ENCODE measurements around the gene XPR1. TPM values are rescaled to one million over a fixed set of nuclear protein-coding genes. Genes with fewer than 3 reads are reported as not detected.

The XPR1 gene
- total and polyA plus RNA-seq, 2 donors (not counting 1 experiment from before 2014, with no cell fraction given) = 2.8 to 22.3 TPM

GRCh38 chr1:180601512-180601911, 30.3 kb upstream of the XPR1 start:
- Histone ChIP-seq H3K4me1 (ENCODE audit: control insufficient read depth in 2 of 2, insufficient read depth in 2 of 2, low read length in 2 of 2) (no peaks in the 10 kb centered on the region), H3K36me3 (replicated peaks in 1 of 2; ENCODE audit: control extremely low read depth in 1 of 2, control insufficient read depth in 1 of 2, extremely low read depth in 1 of 2, insufficient read depth in 2 of 2, low read length in 1 of 2) (no peaks in the 10 kb centered on the region), H3K9me3 (ENCODE audit: control extremely low read depth in 1 of 3, control insufficient read depth in 2 of 3, insufficient read depth in 1 of 3, low read length in 2 of 3) (no peaks in the 10 kb centered on the region), H2AFZ (ENCODE audit: insufficient read depth, low read depth, low read length, poor library complexity, severe bottlenecking) (no peak overlapping the region), H3K27ac (ENCODE audit: low read length in 2 of 2) (no peak overlapping the region), H3K4me3 (ENCODE audit: control extremely low read depth in 1 of 5, extremely low read depth in 1 of 5, insufficient read depth in 1 of 5, low read depth in 2 of 5, low read length in 4 of 5) (no peak overlapping the region), H3K9ac (ENCODE audit: low read length) (no peak overlapping the region), H4K20me1 (ENCODE audit: control insufficient read depth, insufficient read depth, low read length, poor library complexity, severe bottlenecking) (no peaks in the 10 kb centered on the region), H3K27me3 (replicated peaks in 1 of 4; ENCODE audit: control extremely low read depth in 1 of 4, control insufficient read depth in 3 of 4, insufficient read depth in 4 of 4, low read length in 3 of 4) (no peaks in the 10 kb centered on the region), H3K79me2 (ENCODE audit: control insufficient read depth, insufficient read depth, low read length) (no peaks in the 10 kb centered on the region), H3K4me2 (replicated peaks; ENCODE audit: low read depth, low read length, poor library complexity, severe bottlenecking) (no peak overlapping the region)
- no peaks in the 10 kb centered on the region for H3K4me1 Mint-ChIP-seq
- peaks cover 8% of the 10 kb centered on the region for H3K27me3 Mint-ChIP-seq
- DNase-seq (no peak), ATAC-seq (ENCODE audit: low read depth) (no peak)
- no peak for TF ChIP-seq CTCF (IDR thresholded peaks at IDR 0.05)
- TF ChIP-seq EZH2 (IDR thresholded peaks at IDR 0.05; ENCODE audit: borderline replicate concordance, insufficient read depth, low read depth, low read length, poor library complexity, severe bottlenecking) = no peak
- WGBS (ENCODE audit: insufficient coverage) = 89% methylated on average over 1 of the region's 1 CpG
- no peaks in the 10 kb centered on the region for H3K9me3 Mint-ChIP-seq (ENCODE audit: insufficient read depth)
- ChIA-PET CTCF (no interaction called here), POLR2A (no interaction called here)
- H3K4me3 Mint-ChIP-seq = no peak overlapping the region
- intact Hi-C loops (cut with micrococcal nuclease) = no loop called here
- no peak overlapping the region for H3K27ac Mint-ChIP-seq

- Histone ChIP-seq H3K4me3 (ENCODE audit: control extremely low read depth in 1 of 5, extremely low read depth in 1 of 5, insufficient read depth in 1 of 5, low read depth in 2 of 5, low read length in 4 of 5) (no peak overlapping the region), H3K9me3 (ENCODE audit: control extremely low read depth in 1 of 3, control insufficient read depth in 2 of 3, insufficient read depth in 1 of 3, low read length in 2 of 3) (no peaks in the 10 kb centered on the region), H3K4me1 (ENCODE audit: control insufficient read depth in 2 of 2, insufficient read depth in 2 of 2, low read length in 2 of 2) (no peaks in the 10 kb centered on the region), H3K79me2 (ENCODE audit: control insufficient read depth, insufficient read depth, low read length) (no peaks in the 10 kb centered on the region), H4K20me1 (ENCODE audit: control insufficient read depth, insufficient read depth, low read length, poor library complexity, severe bottlenecking) (no peaks in the 10 kb centered on the region), H3K4me2 (replicated peaks; ENCODE audit: low read depth, low read length, poor library complexity, severe bottlenecking) (no peak overlapping the region), H3K9ac (ENCODE audit: low read length) (no peak overlapping the region), H3K27me3 (replicated peaks in 1 of 4; ENCODE audit: control extremely low read depth in 1 of 4, control insufficient read depth in 3 of 4, insufficient read depth in 4 of 4, low read length in 3 of 4) (no peaks in the 10 kb centered on the region), H2AFZ (ENCODE audit: insufficient read depth, low read depth, low read length, poor library complexity, severe bottlenecking) (no peak overlapping the region), H3K36me3 (replicated peaks in 1 of 2; ENCODE audit: control extremely low read depth in 1 of 2, control insufficient read depth in 1 of 2, extremely low read depth in 1 of 2, insufficient read depth in 2 of 2, low read length in 1 of 2) (no peaks in the 10 kb centered on the region), H3K27ac (ENCODE audit: low read length in 2 of 2) (no peak overlapping the region)
- Mint-ChIP-seq H3K9me3 (ENCODE audit: insufficient read depth) (no peaks in the 10 kb centered on the region), H3K4me3 (no peak overlapping the region), H3K27ac (no peak overlapping the region), H3K4me1 (no peaks in the 10 kb centered on the region), H3K27me3 (peaks cover 3% of the 10 kb centered on the region)
- POLR2A ChIA-PET = no interaction called here
- ATAC-seq (ENCODE audit: low read depth) = no peak
- CTCF ChIA-PET = no interaction called here
- TF ChIP-seq EZH2 (IDR thresholded peaks at IDR 0.05; ENCODE audit: borderline replicate concordance, insufficient read depth, low read depth, low read length, poor library complexity, severe bottlenecking) (no peak), CTCF (IDR thresholded peaks at IDR 0.05) (no peak)
- DNase-seq = no peak
- intact Hi-C loops (cut with micrococcal nuclease) = no loop called here
- 96% methylated on average over 6 of the region's 6 CpGs for WGBS (ENCODE audit: insufficient coverage)
Measured at GRCh38 chr1:180603223-180603849, 28.5 kb upstream of the XPR1 start.

Measured in B cell (primary cell).